Stimulated activated naive B cell treated with anti-CD40 and anti-IgM and Interleukin-4, amounts not matched to agents 10 μg/mL and 1 μg/mL and 100 μg/mL, for 72 hours (primary cell): ENCODE data around the gene DENND5B.

Source experiments
- ATAC-seq, 2 donors: fragments of 150-1000 bp; cut with Tn5 transposase; replicated peaks; 2 replicates each; pipeline ENCODE4 v1.10.0; 2021; ENCODE audit warnings: moderate library complexity in 1 of 2
- DNase-seq: peaks from one replicate; pipeline ENCODE4 v3.0.0; 2021
- H3K27ac Mint-ChIP-seq: one replicate; pipeline ENCODE4 v1.8.0; 2022; ENCODE audit warnings: mild to moderate bottlenecking, mixed read lengths
- H3K27me3 Mint-ChIP-seq, 2 donors: one replicate each; pipeline ENCODE4 v1.8.0; 2022; ENCODE audit warnings: mixed read lengths in 2 of 2
- H3K36me3 Mint-ChIP-seq, 2 donors: one replicate each; pipeline ENCODE4 v1.8.0; 2022; ENCODE audit warnings: mixed read lengths in 2 of 2, mild to moderate bottlenecking in 1 of 2
- H3K4me1 Mint-ChIP-seq, 2 donors: one replicate each; pipeline ENCODE4 v1.8.0; 2022; ENCODE audit warnings: mixed read lengths in 2 of 2, mild to moderate bottlenecking in 1 of 2
- H3K4me3 Mint-ChIP-seq, 2 donors: one replicate each; pipeline ENCODE4 v1.8.0; 2022; ENCODE audit warnings: mild to moderate bottlenecking in 2 of 2, mixed read lengths in 2 of 2, moderate library complexity in 1 of 2
- H3K9me3 Mint-ChIP-seq, 2 donors: one replicate each; pipeline ENCODE4 v1.8.0; 2022; ENCODE audit warnings: mixed read lengths in 2 of 2, mild to moderate bottlenecking in 1 of 2

Gene DENND5B

DNA sequence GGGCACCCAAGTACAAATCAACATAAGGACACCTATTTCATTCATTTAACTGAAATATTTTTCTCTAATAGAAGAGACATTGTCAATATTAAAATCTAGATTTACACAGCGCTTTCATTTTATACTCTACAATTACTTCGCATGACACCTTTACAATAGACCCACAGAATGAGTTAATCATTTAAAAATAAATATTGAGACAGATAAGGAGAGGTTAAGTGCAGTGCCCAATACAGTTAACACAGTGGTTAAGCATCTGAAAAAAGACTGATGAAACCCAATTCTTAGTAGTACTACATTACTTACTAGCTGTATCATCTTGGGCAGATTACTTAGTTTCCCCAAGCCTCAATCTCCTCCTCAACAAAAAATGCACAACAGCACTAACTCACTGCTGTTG, 116.2 kb downstream of the DENND5B start:
- Mint-ChIP-seq H3K27me3 (no peaks in the 10 kb centered on the region), H3K4me1 (peaks cover 20 to 39% of the 10 kb centered on the region in 2 donors), H3K9me3 (peaks cover 0 to 2% of the 10 kb centered on the region in 2 donors), H3K27ac (no peak overlapping the region), H3K4me3 (no peak overlapping the region), H3K36me3 (peaks cover 3 to 16% of the 10 kb centered on the region in 2 donors)
- ATAC-seq: no peak
- no peak for DNase-seq

- peaks cover 5 to 20% of the 10 kb centered on the region in 2 donors for H3K36me3 Mint-ChIP-seq
- DNase-seq (no peak), ATAC-seq (no peak)
- H3K9me3 Mint-ChIP-seq: peaks cover 0 to 3% of the 10 kb centered on the region in 2 donors
- H3K27me3 Mint-ChIP-seq: no peaks in the 10 kb centered on the region
- H3K27ac Mint-ChIP-seq: no peak overlapping the region
- H3K4me1 Mint-ChIP-seq: peaks cover 10 to 18% of the 10 kb centered on the region in 2 donors
- no peak overlapping the region for H3K4me3 Mint-ChIP-seq
Measured at GRCh38 chr12:31471823-31472222, 119.1 kb downstream of the DENND5B start.

- Mint-ChIP-seq H3K27ac (no peak overlapping the region), H3K9me3 (peaks cover 0 to 3% of the 10 kb centered on the region in 2 donors), H3K4me1 (peaks cover 9 to 14% of the 10 kb centered on the region in 2 donors), H3K4me3 (no peak overlapping the region), H3K27me3 (no peaks in the 10 kb centered on the region), H3K36me3 (peaks cover 8 to 18% of the 10 kb centered on the region in 2 donors)
- ATAC-seq (no peak), DNase-seq (no peak)
Measured at GRCh38 chr12:31471051-31471450, 119.9 kb downstream of the DENND5B start.

- ATAC-seq: no peak
- Mint-ChIP-seq H3K9me3 (peaks cover 0 to 3% of the 10 kb centered on the region in 2 donors), H3K4me1 (peaks cover 7 to 15% of the 10 kb centered on the region in 2 donors)
Measured at GRCh38 chr12:31470459-31470858, 120.5 kb downstream of the DENND5B start.

DNA sequence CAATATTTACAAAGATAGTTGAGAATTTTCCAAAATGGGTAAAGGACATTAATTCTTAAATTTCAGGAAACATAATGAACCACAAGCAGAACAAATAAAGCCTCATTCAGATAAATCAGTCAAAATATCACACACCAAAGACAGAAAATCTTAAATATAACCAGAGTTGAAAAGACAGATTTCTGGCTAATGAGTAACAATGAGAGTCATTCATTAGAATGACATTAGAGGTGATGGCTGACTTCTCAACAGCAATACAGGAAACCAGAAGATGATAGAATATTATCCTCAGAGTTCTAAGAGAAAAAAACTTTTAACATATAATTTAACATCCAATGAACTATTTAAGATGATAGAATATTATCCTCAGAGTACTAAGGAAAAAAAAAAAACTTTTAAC, 124.2 kb downstream of the DENND5B start:
- Mint-ChIP-seq H3K36me3 (peaks cover 12 to 20% of the 10 kb centered on the region in 2 donors), H3K9me3 (peaks cover 0 to 3% of the 10 kb centered on the region in 2 donors), H3K27ac (peak overlapping the region; percentile 37)

More at GRCh38 chr12:31470459-31470858, 120.5 kb downstream of the DENND5B start:
- no peak overlapping the region for H3K27ac Mint-ChIP-seq
- DNase-seq: no peak
- peaks cover 12 to 20% of the 10 kb centered on the region in 2 donors for H3K36me3 Mint-ChIP-seq
- H3K27me3 Mint-ChIP-seq: no peaks in the 10 kb centered on the region
- H3K4me3 Mint-ChIP-seq: no peak overlapping the region

DNA sequence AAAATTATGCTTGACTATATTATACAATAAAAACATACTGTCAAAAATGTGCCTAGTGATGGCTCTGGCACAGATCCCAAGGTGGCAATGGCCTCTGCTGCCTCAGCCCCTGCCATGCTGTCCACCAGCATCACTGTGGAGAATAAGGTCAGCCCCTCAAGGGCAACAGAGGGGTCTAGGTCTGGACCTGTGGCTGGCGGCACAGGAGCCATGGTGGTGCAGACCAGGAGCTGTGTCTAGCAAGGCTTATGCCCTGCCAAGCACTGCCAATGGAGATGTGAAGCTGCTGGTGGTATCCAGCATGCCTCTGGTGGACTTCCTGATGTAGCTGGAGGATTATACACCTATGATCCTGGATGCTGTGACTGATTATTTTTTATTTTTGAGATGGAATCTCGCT, 125.9 kb downstream of the DENND5B start:
- Mint-ChIP-seq H3K27ac (no peak overlapping the region), H3K9me3 (peaks cover 0 to 3% of the 10 kb centered on the region in 2 donors), H3K4me1 (peaks cover 9 to 16% of the 10 kb centered on the region in 2 donors), H3K36me3 (peaks cover 12 to 20% of the 10 kb centered on the region in 2 donors), H3K27me3 (no peaks in the 10 kb centered on the region), H3K4me3 (no peak overlapping the region)
- DNase-seq: no peak
- no peak for ATAC-seq

More for the DNA sequence above, 124.2 kb downstream of the DENND5B start:
- no peak for ATAC-seq
- Mint-ChIP-seq H3K4me3 (no peak overlapping the region), H3K4me1 (peaks cover 9 to 16% of the 10 kb centered on the region in 2 donors), H3K27me3 (no peaks in the 10 kb centered on the region)
- no peak for DNase-seq

DNA sequence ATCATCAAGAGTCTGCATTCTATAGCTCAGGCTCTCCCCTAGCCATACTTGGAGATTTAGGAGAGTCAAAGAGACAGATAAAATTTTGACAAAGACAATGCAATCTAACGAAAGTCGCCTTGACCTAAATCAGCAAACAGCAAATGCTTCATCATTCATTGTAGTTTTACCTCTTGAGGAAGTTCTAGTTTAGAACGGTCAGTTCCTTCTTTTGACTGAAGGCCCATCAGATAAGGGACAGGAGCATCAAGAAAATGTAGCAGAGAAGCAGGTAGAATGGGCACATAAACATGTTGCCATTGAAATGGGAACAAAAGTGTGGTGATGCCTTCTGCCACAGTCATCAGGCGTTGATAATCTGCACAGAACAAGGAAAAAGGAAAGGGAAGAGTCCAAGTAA, 130.9 kb downstream of the DENND5B start:
- ATAC-seq (no peak), DNase-seq (no peak)
- Mint-ChIP-seq H3K36me3 (peaks cover 9 to 14% of the 10 kb centered on the region in 2 donors), H3K27ac (no peak overlapping the region), H3K4me3 (no peak overlapping the region), H3K27me3 (no peaks in the 10 kb centered on the region), H3K4me1 (peaks cover 3 to 8% of the 10 kb centered on the region in 2 donors), H3K9me3 (no peaks in the 10 kb centered on the region)

- ATAC-seq (no peak), DNase-seq (no peak)
- Mint-ChIP-seq H3K4me1 (peaks cover 0 to 4% of the 10 kb centered on the region in 2 donors), H3K36me3 (peaks cover 13 to 16% of the 10 kb centered on the region in 2 donors), H3K27me3 (no peaks in the 10 kb centered on the region), H3K27ac (no peak overlapping the region), H3K4me3 (no peak overlapping the region), H3K9me3 (no peaks in the 10 kb centered on the region)
Measured at GRCh38 chr12:31456562-31456961, 134.4 kb downstream of the DENND5B start.

DNA sequence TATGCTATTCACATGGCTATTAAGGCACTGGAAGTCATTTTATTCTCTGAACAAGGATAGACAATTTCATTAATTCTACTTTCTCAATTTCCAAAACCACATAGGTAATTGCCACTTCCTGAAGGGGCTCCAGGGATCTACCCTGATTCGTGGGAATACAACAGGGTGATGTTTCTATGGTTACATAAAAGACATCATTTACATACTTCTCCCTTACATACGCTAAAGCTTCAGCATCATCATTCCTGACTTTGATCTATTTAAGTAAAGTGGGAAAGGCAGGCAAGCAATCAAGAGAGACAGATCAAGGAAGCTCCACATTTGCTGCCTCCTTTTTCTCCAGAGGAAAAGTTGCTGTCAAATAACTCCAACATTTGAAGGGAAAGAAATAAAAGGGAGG, 146.2 kb downstream of the DENND5B start:
- no peaks in the 10 kb centered on the region for H3K9me3 Mint-ChIP-seq
- H3K27me3 Mint-ChIP-seq: no peaks in the 10 kb centered on the region
- ATAC-seq (no peak), DNase-seq (no peak)
- H3K27ac Mint-ChIP-seq: no peak overlapping the region
- H3K4me1 Mint-ChIP-seq: no peaks in the 10 kb centered on the region
- peaks cover 2 to 17% of the 10 kb centered on the region in 2 donors for H3K36me3 Mint-ChIP-seq
- no peak overlapping the region for H3K4me3 Mint-ChIP-seq

DNA sequence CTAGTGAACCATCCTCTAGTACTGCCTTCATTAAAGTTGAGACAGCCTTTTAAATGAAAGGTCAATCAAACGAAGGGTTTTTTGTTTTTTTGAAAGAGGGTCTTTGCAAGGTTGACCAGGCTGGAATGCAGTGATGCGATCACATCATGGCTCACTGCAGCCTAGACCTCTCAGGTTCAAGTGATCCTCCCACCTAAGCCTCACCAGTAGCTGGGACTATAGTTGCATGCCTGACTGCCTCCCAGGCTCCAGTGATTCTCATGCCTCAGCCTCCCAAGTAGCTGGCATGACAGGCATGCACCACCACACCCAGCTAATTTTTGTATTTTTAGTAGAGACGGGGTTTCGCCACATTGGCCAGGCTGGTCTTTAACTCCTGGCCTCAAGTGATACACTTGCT, 150.3 kb downstream of the DENND5B start:
- H3K27me3 Mint-ChIP-seq: no peaks in the 10 kb centered on the region
- H3K9me3 Mint-ChIP-seq: no peaks in the 10 kb centered on the region
- no peak overlapping the region for H3K4me3 Mint-ChIP-seq
- no peaks in the 10 kb centered on the region for H3K4me1 Mint-ChIP-seq
- no peak for ATAC-seq
- H3K27ac Mint-ChIP-seq: no peak overlapping the region
- H3K36me3 Mint-ChIP-seq: peaks cover 2 to 10% of the 10 kb centered on the region in 2 donors
- no peak for DNase-seq

- H3K4me1 Mint-ChIP-seq: peaks cover 0 to under 1% of the 10 kb centered on the region in 2 donors
- no peak for ATAC-seq
- no peaks in the 10 kb centered on the region for H3K27me3 Mint-ChIP-seq
- no peak for DNase-seq
- H3K4me3 Mint-ChIP-seq: no peak overlapping the region
- H3K9me3 Mint-ChIP-seq: no peaks in the 10 kb centered on the region
- H3K27ac Mint-ChIP-seq: no peak overlapping the region
- peaks cover 2 to 10% of the 10 kb centered on the region in 2 donors for H3K36me3 Mint-ChIP-seq
Measured at GRCh38 chr12:31440134-31440533, 150.8 kb downstream of the DENND5B start.

DNA sequence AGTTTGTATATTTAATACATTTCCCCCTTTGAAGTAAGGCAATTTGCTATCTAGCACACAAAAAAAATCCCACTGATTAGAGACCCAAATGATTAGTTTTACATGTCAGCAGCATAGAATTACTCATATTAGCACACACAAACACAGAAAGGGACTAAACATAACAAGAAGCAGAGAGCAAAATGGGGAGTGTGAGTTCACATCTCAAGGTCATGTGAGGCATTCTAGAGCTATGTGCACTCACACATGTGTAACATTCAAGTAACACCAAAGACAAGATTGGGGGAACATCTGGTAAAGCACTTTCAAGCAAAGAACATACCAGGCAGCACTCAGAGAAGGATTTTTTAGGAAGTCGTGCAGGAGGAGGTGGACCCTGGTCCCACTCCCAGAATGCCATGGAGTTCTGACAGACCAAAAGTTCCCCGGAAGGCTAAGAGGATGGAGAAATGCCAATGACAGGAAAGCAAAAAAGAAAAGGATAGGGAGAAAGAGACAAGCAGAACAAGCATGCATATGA, 159.2 kb downstream of the DENND5B start:
- peaks cover 0 to 3% of the 10 kb centered on the region in 2 donors for H3K4me1 Mint-ChIP-seq
- H3K9me3 Mint-ChIP-seq: no peaks in the 10 kb centered on the region
- ATAC-seq (no peak), DNase-seq (no peak)
- peaks cover 6% of the 10 kb centered on the region in 2 donors for H3K36me3 Mint-ChIP-seq
- H3K27me3 Mint-ChIP-seq: no peaks in the 10 kb centered on the region
- no peak overlapping the region for H3K27ac Mint-ChIP-seq
- no peak overlapping the region for H3K4me3 Mint-ChIP-seq

GRCh38 chr12:31423405-31423804, 167.5 kb downstream of the DENND5B start:
- ATAC-seq: no peak

DNA sequence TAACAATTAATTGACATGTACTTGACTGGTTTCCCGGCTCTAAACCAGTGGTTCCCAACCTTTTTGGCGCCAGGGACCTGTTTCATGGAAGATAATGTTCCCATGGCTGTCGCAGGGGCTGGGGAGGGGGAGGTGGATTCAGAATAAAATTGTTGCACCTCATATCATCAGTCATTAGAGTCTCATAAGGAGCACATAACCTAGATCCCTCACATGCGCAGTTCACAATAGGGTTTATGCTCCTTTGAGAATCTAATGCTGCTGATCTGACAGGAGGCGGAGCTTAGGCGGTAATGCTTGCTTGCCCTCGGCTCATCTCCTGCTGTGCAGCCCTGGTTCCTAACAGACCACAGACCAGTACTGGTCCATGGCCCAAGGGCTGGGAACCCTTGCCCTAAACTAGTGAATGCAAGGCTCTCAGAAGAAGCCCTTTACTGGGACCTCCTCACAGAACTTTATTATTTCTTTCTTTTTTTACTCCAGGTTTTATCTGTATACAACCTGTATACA, 178.6 kb downstream of the DENND5B start:
- Mint-ChIP-seq H3K4me3 (no peak overlapping the region), H3K4me1 (no peaks in the 10 kb centered on the region), H3K36me3 (peaks cover 8 to 13% of the 10 kb centered on the region in 2 donors), H3K9me3 (no peaks in the 10 kb centered on the region), H3K27me3 (no peaks in the 10 kb centered on the region), H3K27ac (no peak overlapping the region)
- ATAC-seq (no peak), DNase-seq (no peak)

More at GRCh38 chr12:31423405-31423804, 167.5 kb downstream of the DENND5B start:
- H3K4me3 Mint-ChIP-seq: no peak overlapping the region
- H3K27me3 Mint-ChIP-seq: no peaks in the 10 kb centered on the region
- no peak overlapping the region for H3K27ac Mint-ChIP-seq
- H3K36me3 Mint-ChIP-seq: peaks cover 0 to 14% of the 10 kb centered on the region in 2 donors
- DNase-seq: no peak
- H3K4me1 Mint-ChIP-seq: no peaks in the 10 kb centered on the region
- no peaks in the 10 kb centered on the region for H3K9me3 Mint-ChIP-seq

DNA sequence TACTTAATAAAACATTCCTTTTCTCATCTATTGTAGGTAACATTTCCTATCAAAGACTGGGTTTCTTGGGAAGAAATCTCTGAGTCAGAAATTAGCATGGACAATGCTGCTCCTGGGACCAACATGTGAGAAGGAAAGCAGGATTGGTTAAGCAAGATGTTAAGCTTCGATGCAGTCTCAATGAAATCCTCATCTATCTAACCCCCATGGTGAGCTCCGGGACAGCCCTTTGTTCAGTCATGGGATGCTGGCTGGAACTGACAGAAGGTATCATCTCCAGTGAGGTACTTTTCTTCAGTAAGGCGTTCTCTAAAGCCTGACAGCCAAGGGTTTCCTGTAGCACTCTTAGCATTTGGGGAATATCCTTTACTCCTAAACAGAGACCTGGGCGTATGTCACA, 182.2 kb downstream of the DENND5B start:
- Mint-ChIP-seq H3K4me3 (no peak overlapping the region), H3K9me3 (no peaks in the 10 kb centered on the region), H3K4me1 (peaks cover 10 to 22% of the 10 kb centered on the region in 2 donors), H3K27ac (no peak overlapping the region), H3K36me3 (peaks cover 8 to 9% of the 10 kb centered on the region in 2 donors), H3K27me3 (no peaks in the 10 kb centered on the region)
- ATAC-seq: no peak
- DNase-seq: no peak
